GM23338 (cell line): Measurements from ENCODE around the gene STAT4.

Experiments used
- CREB1 ChIP-seq: fragments of 250-450 bp; sonication (Bioruptor Pico); IDR thresholded peaks from 2 replicates; pipeline ENCODE4 v1.5.0; 2020; ENCODE audit warnings: low read depth, mild to moderate bottlenecking, moderate library complexity
- CTCF ChIP-seq, 2 experiments: fragments of 200-600 bp in 1 of 2; sonication (generic) in 1 of 2; conservative IDR thresholded peaks; 2 replicates each; pipeline versions ENCODE4 v1.5.1 to v1.6.1; 2016 to 2017; ENCODE audit warnings: antibody characterized with exemption in 2 of 2, low read depth in 2 of 2, mild to moderate bottlenecking in 2 of 2, moderate library complexity in 1 of 2
- POLR2AphosphoS5 ChIP-seq: IDR thresholded peaks from 2 replicates; pipeline ENCODE4 v1.6.1; 2016; ENCODE audit warnings: antibody characterized with exemption, low read depth

GRCh38 chr2:191078165-191078867, 72.5 kb downstream of the STAT4 start:
- TF ChIP-seq POLR2AphosphoS5 = no peak
- no peak for TF ChIP-seq CREB1
- no peak for TF ChIP-seq CTCF (conservative IDR thresholded peaks at IDR 0.05; ENCODE audit: low read depth in 2 of 2)
